H1 (cell line): ENCODE results near the gene SIGLEC6.

ENCODE experiments used
- CEBPB ChIP-seq: IDR thresholded peaks from 2 replicates; pipeline ENCODE4 v1.6.1; 2012; ENCODE audit warnings: low read depth, low read length
- EP300 ChIP-seq, 2 experiments: IDR thresholded peaks; 1 replicate in 1 of 2; 2 replicates in 1 of 2; pipeline ENCODE4 v1.6.1; 2011 to 2012; ENCODE audit warnings: low read depth in 2 of 2, low read length in 2 of 2, mild to moderate bottlenecking in 2 of 2, borderline replicate concordance in 1 of 2, inconsistent platforms in 1 of 2, moderate library complexity in 1 of 2
- HDAC6 ChIP-seq: IDR thresholded peaks from one replicate; pipeline ENCODE4 v1.7.1; 2012; ENCODE audit warnings: low read depth, mild to moderate bottlenecking, inconsistent platforms, low read length, moderate library complexity
- KDM1A ChIP-seq: fragments of 200-600, 300-600 bp; sonication (generic); IDR thresholded peaks from 2 replicates; pipeline ENCODE4 v1.7.1; 2016; ENCODE audit warnings: mild to moderate bottlenecking, low read length, borderline replicate concordance
- PHF8 ChIP-seq: fragments of 200-600 bp; sonication (generic); conservative IDR thresholded peaks from 2 replicates; pipeline ENCODE4 v1.7.1; 2012; ENCODE audit warnings: low read depth, mild to moderate bottlenecking, inconsistent platforms, low read length, moderate library complexity
- POLR2A ChIP-seq, 2 experiments: IDR thresholded peaks; 1 replicate in 1 of 2; 2 replicates in 1 of 2; pipeline ENCODE4 v1.6.1; 2011; ENCODE audit warnings: low read depth in 2 of 2, low read length in 2 of 2, mild to moderate bottlenecking in 2 of 2; ENCODE audit errors: control extremely low read depth in 1 of 2
- RBBP5 ChIP-seq: IDR thresholded peaks from 2 replicates; pipeline ENCODE4 v1.7.1; 2012; ENCODE audit warnings: low read depth, mild to moderate bottlenecking, inconsistent platforms, low read length, moderate library complexity, borderline replicate concordance
- RNF2 ChIP-seq: fragments of 200-900, 300-1000 bp; sonication (generic); IDR thresholded peaks from 2 replicates; pipeline ENCODE4 v1.7.1; 2016; ENCODE audit warnings: borderline replicate concordance, low read depth, mild to moderate bottlenecking, antibody characterized with exemption, low read length; ENCODE audit not compliant: poor library complexity, severe bottlenecking; ENCODE audit errors: missing control alignments
- SP2 ChIP-seq: IDR thresholded peaks from 2 replicates; pipeline ENCODE4 v1.6.1; 2012; ENCODE audit warnings: mild to moderate bottlenecking, low read length, inconsistent platforms
- ZNF274 ChIP-seq: IDR thresholded peaks from 2 replicates; pipeline ENCODE4 v1.7.0; 2012; ENCODE audit warnings: low read length, borderline replicate concordance; ENCODE audit errors: extremely low read depth
- TF ChIP-seq, protein P1 (sequence below), 3 experiments: IDR thresholded peaks; 1 replicate in 2 of 3; 2 replicates in 1 of 3; pipeline versions ENCODE4 v1.5.1 to v1.6.1; 2011; ENCODE audit warnings: low read length in 3 of 3, mild to moderate bottlenecking in 3 of 3, inconsistent platforms in 2 of 3, low read depth in 1 of 3, moderate library complexity in 1 of 3; ENCODE audit not compliant: insufficient read depth in 1 of 3; ENCODE audit errors: control extremely low read depth in 1 of 3

DNA sequence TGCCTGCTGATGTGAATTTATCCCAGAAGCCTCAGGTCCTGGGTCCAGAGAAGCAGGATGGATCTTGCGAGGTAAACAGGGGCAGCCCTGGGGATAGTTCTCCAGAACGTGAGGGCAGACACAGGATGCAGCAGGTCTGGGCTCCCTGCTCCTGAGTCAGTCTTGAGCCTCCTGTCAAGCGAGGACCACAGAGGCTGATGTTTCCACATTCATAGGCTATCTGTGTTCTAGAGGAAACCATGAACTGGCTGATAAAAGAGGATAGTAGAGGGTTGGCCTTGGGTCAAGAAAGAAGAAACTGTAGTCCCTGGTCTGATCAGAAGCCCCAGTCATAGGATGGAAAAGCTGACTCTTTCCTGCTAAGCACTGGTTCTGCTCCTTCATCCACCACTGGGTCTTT is 41.9 kb upstream of the SIGLEC6 start:
- TF ChIP-seq HDAC6 (no peak), ZNF274 (no peak), KDM1A (no peak), SP2 (no peak), POLR2A (IDR thresholded peaks at IDR 0.05; ENCODE audit: control extremely low read depth in 1 of 2, low read depth in 2 of 2, low read length in 2 of 2) (no peak), PHF8 (no peak), RNF2 (no peak), EP300 (IDR thresholded peaks at IDR 0.05; ENCODE audit: borderline replicate concordance in 1 of 2, low read depth in 2 of 2, low read length in 2 of 2) (no peak), RBBP5 (no peak), CEBPB (no peak)
- TF ChIP-seq, protein P1, sequence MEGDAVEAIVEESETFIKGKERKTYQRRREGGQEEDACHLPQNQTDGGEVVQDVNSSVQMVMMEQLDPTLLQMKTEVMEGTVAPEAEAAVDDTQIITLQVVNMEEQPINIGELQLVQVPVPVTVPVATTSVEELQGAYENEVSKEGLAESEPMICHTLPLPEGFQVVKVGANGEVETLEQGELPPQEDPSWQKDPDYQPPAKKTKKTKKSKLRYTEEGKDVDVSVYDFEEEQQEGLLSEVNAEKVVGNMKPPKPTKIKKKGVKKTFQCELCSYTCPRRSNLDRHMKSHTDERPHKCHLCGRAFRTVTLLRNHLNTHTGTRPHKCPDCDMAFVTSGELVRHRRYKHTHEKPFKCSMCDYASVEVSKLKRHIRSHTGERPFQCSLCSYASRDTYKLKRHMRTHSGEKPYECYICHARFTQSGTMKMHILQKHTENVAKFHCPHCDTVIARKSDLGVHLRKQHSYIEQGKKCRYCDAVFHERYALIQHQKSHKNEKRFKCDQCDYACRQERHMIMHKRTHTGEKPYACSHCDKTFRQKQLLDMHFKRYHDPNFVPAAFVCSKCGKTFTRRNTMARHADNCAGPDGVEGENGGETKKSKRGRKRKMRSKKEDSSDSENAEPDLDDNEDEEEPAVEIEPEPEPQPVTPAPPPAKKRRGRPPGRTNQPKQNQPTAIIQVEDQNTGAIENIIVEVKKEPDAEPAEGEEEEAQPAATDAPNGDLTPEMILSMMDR (IDR thresholded peaks at IDR 0.05; ENCODE audit: control extremely low read depth in 1 of 3, insufficient read depth in 1 of 3, low read depth in 1 of 3, low read length in 3 of 3): no peak
